ENCODE measurements around the gene HSD17B12.

Gene HSD17B12

DNA sequence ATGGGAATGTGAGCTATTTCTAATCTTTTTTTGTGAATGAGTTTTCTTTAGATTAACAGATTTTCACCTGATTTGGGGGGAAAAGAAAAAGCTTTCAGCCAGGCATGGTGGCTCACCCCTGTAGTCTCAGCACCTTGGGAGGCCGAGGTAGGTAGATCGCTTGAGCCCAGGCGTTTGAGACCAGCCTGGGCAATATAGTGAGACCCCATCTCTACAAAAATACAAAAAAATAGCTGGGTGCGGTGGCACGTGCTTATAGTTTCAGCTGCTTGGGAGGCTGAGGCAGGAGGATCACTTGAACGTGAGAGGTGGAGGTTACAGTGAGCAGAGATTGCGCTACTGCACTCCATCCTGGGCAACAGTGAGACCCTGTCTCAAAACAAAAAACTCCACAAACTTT is 92.2 kb downstream of the HSD17B12 start:
- in situ Hi-C loops (cut with MboI; ENCODE audit: low pct_unique_long_range_greater_than_20kb, low sequenced_read_pairs, unreplicated experiment): no loop called here
- TF ChIP-seq, protein P1, sequence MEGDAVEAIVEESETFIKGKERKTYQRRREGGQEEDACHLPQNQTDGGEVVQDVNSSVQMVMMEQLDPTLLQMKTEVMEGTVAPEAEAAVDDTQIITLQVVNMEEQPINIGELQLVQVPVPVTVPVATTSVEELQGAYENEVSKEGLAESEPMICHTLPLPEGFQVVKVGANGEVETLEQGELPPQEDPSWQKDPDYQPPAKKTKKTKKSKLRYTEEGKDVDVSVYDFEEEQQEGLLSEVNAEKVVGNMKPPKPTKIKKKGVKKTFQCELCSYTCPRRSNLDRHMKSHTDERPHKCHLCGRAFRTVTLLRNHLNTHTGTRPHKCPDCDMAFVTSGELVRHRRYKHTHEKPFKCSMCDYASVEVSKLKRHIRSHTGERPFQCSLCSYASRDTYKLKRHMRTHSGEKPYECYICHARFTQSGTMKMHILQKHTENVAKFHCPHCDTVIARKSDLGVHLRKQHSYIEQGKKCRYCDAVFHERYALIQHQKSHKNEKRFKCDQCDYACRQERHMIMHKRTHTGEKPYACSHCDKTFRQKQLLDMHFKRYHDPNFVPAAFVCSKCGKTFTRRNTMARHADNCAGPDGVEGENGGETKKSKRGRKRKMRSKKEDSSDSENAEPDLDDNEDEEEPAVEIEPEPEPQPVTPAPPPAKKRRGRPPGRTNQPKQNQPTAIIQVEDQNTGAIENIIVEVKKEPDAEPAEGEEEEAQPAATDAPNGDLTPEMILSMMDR (IDR thresholded peaks at IDR 0.05; ENCODE audit: extremely low read depth, insufficient read depth, missing control alignments): no peak
- DNase-seq (ENCODE audit: low spot score): no peak

DNA sequence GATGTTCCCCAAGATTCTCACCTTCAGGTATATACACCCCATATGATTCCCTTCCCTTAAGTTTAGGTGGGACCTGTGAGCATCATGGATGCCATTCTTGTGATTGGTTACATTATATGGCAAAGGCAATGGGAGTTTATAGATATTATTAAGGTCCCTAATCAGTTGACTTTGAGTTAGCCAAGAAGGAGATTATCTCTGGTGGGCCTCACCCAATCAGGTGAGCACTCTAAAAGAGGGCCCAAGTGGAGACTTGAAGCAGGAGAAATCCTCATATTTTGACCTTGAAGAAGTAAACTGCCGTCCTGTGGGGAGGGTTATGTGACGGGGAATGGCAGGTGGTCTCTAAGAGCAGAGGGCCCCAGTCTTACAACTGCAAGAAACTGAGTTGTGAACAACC is 94.2 kb downstream of the HSD17B12 start:
- DNase-seq (ENCODE audit: low spot score): no peak
- TF ChIP-seq, protein P1 (IDR thresholded peaks at IDR 0.05; ENCODE audit: extremely low read depth, insufficient read depth, missing control alignments): no peak
- in situ Hi-C loops (cut with MboI; ENCODE audit: low pct_unique_long_range_greater_than_20kb, low sequenced_read_pairs, unreplicated experiment): no loop called here

DNA sequence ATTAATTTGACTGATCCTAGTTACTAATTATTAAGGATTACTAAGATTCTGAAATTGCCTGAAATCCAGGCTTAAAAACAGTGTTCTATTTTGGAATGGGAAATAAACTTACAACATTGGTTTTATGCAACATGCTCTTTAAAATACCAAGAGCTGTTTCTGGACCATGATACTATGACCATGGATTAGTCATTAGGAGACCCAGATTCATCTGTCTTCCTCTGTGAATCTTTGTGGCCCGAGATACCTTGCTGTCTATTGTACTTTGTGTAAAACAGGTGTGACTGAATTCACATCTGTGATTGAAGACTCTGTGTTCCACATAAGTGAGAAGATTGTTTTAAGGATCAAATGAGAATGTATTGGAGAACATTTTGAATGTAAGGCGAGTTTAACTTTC is 98.8 kb downstream of the HSD17B12 start:
- in situ Hi-C loops (cut with MboI; ENCODE audit: low pct_unique_long_range_greater_than_20kb, low sequenced_read_pairs, unreplicated experiment): no loop called here
- no peak for DNase-seq (ENCODE audit: low spot score)
- TF ChIP-seq, protein P1 (IDR thresholded peaks at IDR 0.05; ENCODE audit: extremely low read depth, insufficient read depth, missing control alignments): no peak

DNA sequence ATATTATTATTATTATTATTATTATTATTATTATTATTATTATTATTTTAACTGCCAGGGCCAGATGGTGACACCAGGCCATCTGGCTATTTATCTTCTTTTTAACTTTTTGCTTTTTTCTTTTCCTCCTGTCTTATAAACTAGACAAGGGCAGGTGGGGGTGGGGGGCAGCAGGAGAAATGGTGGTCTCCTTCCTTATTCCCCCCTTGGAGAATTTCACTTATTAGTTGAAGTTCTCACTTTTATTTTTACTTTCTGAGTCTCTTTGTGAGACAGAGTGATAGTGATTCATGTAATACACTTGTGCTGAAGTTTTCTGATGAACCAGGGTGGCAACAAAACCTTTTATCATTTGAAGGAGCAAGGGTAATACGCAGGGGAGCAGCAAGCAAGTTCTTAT is 103.8 kb downstream of the HSD17B12 start:
- no peak for DNase-seq (ENCODE audit: low spot score)
- TF ChIP-seq, protein P1 (IDR thresholded peaks at IDR 0.05; ENCODE audit: extremely low read depth, insufficient read depth, missing control alignments): no peak
- in situ Hi-C loops (cut with MboI; ENCODE audit: low pct_unique_long_range_greater_than_20kb, low sequenced_read_pairs, unreplicated experiment): no loop called here

DNA sequence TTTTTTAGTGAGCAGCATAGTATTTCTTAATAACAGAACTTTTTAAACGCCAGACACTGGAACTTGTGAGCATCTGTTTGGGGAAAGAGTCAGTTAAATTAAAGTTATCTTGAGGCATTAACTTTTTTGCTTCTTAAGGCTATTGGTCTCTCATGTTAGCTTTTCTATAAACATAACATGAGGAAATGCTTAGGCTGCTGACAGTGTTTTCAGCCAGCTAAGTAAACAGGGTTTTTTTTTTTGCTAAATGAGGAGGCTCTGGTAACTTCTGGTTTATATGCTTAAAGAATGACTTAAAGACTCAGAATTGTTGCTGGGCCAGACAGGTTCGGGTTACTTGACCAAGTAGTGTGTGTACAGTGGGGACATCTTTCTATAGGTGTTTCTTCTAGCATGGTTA is 104.3 kb downstream of the HSD17B12 start:
- DNase-seq (ENCODE audit: low spot score): no peak
- in situ Hi-C loops (cut with MboI; ENCODE audit: low pct_unique_long_range_greater_than_20kb, low sequenced_read_pairs, unreplicated experiment): no loop called here
- TF ChIP-seq, protein P1 (IDR thresholded peaks at IDR 0.05; ENCODE audit: extremely low read depth, insufficient read depth, missing control alignments): no peak

- TF ChIP-seq, protein P1 (IDR thresholded peaks at IDR 0.05; ENCODE audit: extremely low read depth, insufficient read depth, missing control alignments): no peak
- in situ Hi-C loops (cut with MboI; ENCODE audit: low pct_unique_long_range_greater_than_20kb, low sequenced_read_pairs, unreplicated experiment): no loop called here
- DNase-seq (ENCODE audit: low spot score): no peak
These were observed 104.8 kb downstream of the HSD17B12 start for GRCh38 chr11:43785318-43785717.

GRCh38 chr11:43786016-43786415 is 105.5 kb downstream of the HSD17B12 start:
- TF ChIP-seq, protein P1 (IDR thresholded peaks at IDR 0.05; ENCODE audit: extremely low read depth, insufficient read depth, missing control alignments): no peak
- in situ Hi-C loops (cut with MboI; ENCODE audit: low pct_unique_long_range_greater_than_20kb, low sequenced_read_pairs, unreplicated experiment): no loop called here
- DNase-seq (ENCODE audit: low spot score): no peak
